GM12874 (cell line): ENCODE data around the gene ADAMTS15.

ENCODE experiments used
- CTCF ChIP-seq: IDR thresholded peaks from 2 replicates; pipeline ENCODE4 v1.5.1; 2011; ENCODE audit warnings: low read depth, mild to moderate bottlenecking, control low read depth, low read length, moderate library complexity; ENCODE audit not compliant: insufficient read depth

Gene ADAMTS15

GRCh38 chr11:130486391-130486836, 38.0 kb downstream of the ADAMTS15 start:
- TF ChIP-seq CTCF = no peak

DNA sequence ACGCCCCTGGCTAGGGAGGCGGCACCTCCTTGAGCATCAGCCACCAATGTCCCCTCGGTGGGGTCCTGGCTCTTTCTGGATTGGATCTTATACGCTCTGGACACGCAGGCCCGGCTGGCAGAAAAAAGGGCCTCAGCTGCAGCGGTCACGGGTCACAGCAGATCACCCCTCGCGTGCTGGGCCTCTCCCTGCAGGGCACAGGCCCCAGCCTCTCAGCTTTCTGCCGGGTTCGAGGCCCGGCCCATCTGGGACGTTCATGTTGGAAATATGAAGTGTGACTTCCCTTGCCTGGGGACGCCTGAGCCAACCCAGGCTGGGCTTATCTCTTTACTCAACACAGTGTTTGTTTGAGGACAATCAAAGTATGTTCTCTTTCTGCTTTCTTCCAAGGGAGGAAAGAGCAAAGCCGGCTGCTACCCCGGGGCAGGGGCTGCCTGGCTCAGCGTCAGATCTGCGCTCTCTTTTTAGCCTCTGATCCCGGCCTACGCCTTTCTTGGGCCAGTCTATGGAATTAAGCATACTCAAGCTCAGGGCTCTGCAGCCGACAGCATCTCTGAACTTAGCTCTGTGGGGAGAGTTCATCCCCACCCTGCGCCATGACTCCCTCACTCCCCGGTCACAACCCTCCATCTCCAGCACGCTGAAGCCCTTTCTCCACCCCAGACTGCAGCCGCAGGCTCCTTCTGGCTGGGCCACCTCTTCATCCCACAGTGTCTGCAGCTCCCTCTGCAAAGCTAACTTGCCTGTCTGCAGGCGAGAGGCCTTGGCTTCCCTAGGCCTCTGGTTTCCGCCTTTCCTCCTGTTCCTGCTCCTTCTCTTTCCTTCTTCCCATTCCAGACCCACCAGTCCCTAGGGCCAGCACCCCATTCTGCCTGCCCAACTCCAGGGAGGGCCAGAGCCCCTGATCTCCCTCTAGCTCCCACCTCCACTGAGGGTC, 38.8 kb downstream of the ADAMTS15 start:
- TF ChIP-seq CTCF = no peak

GRCh38 chr11:130487924-130488815, 39.7 kb downstream of the ADAMTS15 start:
- no peak for TF ChIP-seq CTCF

DNA sequence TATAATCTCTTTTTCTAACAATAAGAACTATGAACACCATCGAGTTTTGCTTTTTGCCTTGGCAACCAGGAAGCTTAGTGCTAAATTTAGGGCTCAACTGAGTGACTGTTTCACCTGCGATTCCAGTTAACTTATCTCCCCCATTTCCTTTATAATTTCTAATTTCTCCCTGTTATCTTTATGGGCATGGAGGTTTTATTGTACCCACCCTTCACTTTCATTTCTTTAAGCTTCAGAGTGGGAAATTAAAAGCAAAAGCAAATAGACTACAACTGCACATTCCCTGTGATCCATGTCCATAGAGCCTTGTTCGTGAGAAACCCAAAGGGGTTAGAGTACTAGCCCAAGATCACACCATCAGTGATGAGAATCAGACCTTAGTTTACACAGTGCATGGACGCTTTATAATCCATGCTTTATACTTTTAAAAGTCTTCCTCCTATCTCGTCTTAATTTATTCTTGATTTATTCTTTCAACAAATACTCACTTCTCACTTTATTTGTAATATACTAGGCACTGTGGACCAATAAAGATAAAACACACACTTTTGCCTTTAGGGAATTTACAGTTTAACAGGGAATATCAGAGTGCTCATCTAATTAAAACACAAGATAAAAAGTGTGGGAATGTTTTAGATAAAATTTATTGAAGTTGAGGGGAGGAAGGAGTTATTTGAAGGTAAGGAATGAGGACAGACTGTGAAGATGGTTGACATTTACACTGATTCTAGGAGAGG, 40.6 kb downstream of the ADAMTS15 start:
- TF ChIP-seq CTCF = no peak

GRCh38 chr11:130489716-130490115, 41.3 kb downstream of the ADAMTS15 start:
- TF ChIP-seq CTCF = no peak

DNA sequence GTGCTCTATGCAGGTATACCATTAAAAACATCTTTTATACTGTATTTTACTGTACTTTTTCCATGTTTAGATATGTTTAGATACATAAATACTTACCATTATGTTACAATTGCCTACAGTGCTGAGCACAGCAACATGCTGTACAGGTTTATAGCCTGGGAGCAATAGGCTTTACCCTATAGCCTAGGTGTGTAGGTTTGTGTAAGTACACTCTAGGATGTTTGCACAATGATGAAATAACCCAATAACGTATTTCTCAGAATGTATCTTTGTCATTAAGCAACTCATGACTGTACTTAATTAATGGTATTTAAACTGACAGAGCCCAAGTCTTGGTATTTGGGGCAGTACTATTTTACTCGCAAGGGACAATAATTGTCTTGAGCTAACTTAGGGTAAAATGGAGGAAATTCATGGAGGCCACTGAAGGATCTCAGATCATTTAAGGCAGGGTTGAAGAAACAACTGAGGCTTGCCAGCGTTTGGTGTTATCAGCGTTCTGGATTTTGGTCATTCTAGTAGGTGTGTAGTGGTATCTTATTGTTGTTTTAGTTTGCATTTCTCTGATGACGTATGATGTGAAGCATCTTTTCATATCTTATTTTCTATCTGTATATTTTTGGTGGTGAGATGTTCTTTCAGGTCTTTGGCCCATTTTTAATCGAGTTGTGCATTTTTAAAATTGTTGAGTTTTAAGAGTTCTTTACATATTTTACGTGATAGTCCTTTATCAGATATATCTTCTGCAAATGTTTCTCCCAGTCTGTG, 42.4 kb downstream of the ADAMTS15 start:
- no peak for TF ChIP-seq CTCF
